BE2C (cell line): ENCODE data around the gene DOCK1.

ENCODE experiments used
- DNase-seq: peaks from one replicate; pipeline ENCODE4 v3.0.0-alpha.2; 2020
- H3K27me3 ChIP-seq: fragments of 250-450 bp; sonication (Bioruptor Pico); 2 replicates; pipeline ENCODE4 v1.5.1; 2020; ENCODE audit warnings: mild to moderate bottlenecking
- H3K36me3 ChIP-seq: fragments of 250-450 bp; sonication (Bioruptor Pico); 2 replicates; pipeline ENCODE4 v1.5.1; 2020; ENCODE audit warnings: mild to moderate bottlenecking
- H3K4me1 ChIP-seq: fragments of 250-450 bp; sonication (Bioruptor Pico); 2 replicates; pipeline ENCODE4 v1.5.1; 2020
- H3K4me3 ChIP-seq: 2 replicates; pipeline ENCODE4 v1.5.1; 2011; ENCODE audit warnings: low read depth, low read length
- H3K9me3 ChIP-seq: fragments of 250-450 bp; sonication (Bioruptor Pico); 2 replicates; pipeline ENCODE4 v1.5.1; 2020
- CTCF ChIP-seq: IDR thresholded peaks from 2 replicates; pipeline ENCODE4 v1.5.1; 2012; ENCODE audit warnings: mild to moderate bottlenecking, low read depth, low read length

The DOCK1 gene

GRCh38 chr10:127283017-127283416, 377.8 kb downstream of the DOCK1 start:
- no peak for DNase-seq
- H3K9me3 ChIP-seq = no peaks in the 10 kb centered on the region
- no peaks in the 10 kb centered on the region for H3K27me3 ChIP-seq
- no peaks in the 10 kb centered on the region for H3K4me1 ChIP-seq
- no peak for TF ChIP-seq CTCF
- no peak overlapping the region for H3K4me3 ChIP-seq
- no peaks in the 10 kb centered on the region for H3K36me3 ChIP-seq

- H3K9me3 ChIP-seq = no peaks in the 10 kb centered on the region
- no peaks in the 10 kb centered on the region for H3K27me3 ChIP-seq
- no peaks in the 10 kb centered on the region for H3K4me1 ChIP-seq
- no peak for DNase-seq
- H3K4me3 ChIP-seq = no peak overlapping the region
- no peaks in the 10 kb centered on the region for H3K36me3 ChIP-seq
- TF ChIP-seq CTCF = no peak
These were observed 378.3 kb downstream of the DOCK1 start for GRCh38 chr10:127283576-127283975.

GRCh38 chr10:127290850-127291249, 385.6 kb downstream of the DOCK1 start:
- no peak for DNase-seq
- no peaks in the 10 kb centered on the region for H3K4me1 ChIP-seq
- no peak overlapping the region for H3K4me3 ChIP-seq
- TF ChIP-seq CTCF = no peak
- H3K27me3 ChIP-seq = no peaks in the 10 kb centered on the region
- H3K36me3 ChIP-seq = no peaks in the 10 kb centered on the region
- H3K9me3 ChIP-seq = no peaks in the 10 kb centered on the region

- Histone ChIP-seq H3K36me3 (no peaks in the 10 kb centered on the region), H3K4me3 (no peak overlapping the region), H3K4me1 (no peaks in the 10 kb centered on the region), H3K27me3 (no peaks in the 10 kb centered on the region), H3K9me3 (no peaks in the 10 kb centered on the region)
- no peak for TF ChIP-seq CTCF
- DNase-seq = no peak
These were observed 386.1 kb downstream of the DOCK1 start for GRCh38 chr10:127291329-127291728.

- Histone ChIP-seq H3K9me3 (no peaks in the 10 kb centered on the region), H3K4me3 (no peak overlapping the region), H3K27me3 (no peaks in the 10 kb centered on the region), H3K36me3 (no peaks in the 10 kb centered on the region), H3K4me1 (no peaks in the 10 kb centered on the region)
- no peak for TF ChIP-seq CTCF
- DNase-seq = no peak
These were observed 387.7 kb downstream of the DOCK1 start for GRCh38 chr10:127292888-127293287.

- no peaks in the 10 kb centered on the region for H3K27me3 ChIP-seq
- no peak for DNase-seq
- TF ChIP-seq CTCF = no peak
- H3K36me3 ChIP-seq = no peaks in the 10 kb centered on the region
- H3K4me1 ChIP-seq = no peaks in the 10 kb centered on the region
- H3K4me3 ChIP-seq = no peak overlapping the region
- no peaks in the 10 kb centered on the region for H3K9me3 ChIP-seq
These were observed 388.4 kb downstream of the DOCK1 start for GRCh38 chr10:127293640-127294039.
